Measurements from ENCODE around the gene TMEM59.

The TMEM59 gene

DNA sequence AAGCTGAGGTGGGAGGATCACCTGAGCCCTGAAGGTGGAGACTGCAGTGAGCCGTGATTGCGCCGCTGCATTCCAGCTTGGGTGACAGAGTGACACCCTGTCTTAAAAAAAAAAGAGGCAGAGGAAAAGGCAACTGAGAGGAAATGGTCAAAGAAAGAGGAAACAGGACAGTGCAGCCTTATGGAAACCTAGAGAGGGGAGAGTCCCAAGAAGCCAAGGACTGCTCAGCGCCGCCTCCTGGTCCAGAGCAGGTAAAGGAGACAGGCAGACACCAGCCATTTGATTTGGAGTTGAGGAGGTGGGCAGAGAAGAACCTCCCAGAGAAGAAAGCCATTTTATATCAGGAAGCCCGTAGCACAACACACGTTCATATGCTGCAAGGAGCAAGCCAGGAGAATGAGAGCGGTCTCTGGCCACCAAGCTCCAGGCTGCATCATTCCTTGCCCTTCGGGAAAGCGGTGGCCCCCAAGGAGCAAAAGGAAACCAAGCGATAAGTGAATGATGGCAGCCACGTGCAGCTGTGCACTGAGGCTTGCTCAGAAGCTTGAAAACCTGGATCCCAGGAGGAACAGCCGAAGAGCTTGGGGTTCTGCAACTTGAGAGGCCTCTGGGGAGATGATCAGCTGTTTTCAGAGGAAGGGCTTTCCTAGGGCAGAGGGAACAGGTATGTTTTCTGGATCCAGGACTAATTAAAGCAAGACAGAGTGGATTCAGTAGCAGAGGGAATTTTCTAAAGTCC, 73.1 kb downstream of the TMEM59 start:
- no peak for DNase-seq
